Mesendoderm (in vitro differentiated cells): ENCODE measurements around the gene CAV1.

ENCODE experiments used
- DNase-seq: peaks from one replicate; pipeline ENCODE4 v3.0.0; 2013
- H2AK5ac ChIP-seq: 2 replicates; pipeline ENCODE4 v1.6.1; 2013; ENCODE audit warnings: low read length, inconsistent platforms
- H2BK120ac ChIP-seq: 2 replicates; pipeline ENCODE4 v1.6.1; 2013; ENCODE audit warnings: low read depth, mild to moderate bottlenecking, low read length, moderate library complexity, mixed read lengths
- H2BK15ac ChIP-seq: replicated peaks from 2 replicates; pipeline ENCODE4 v1.6.1; 2013; ENCODE audit warnings: low read depth, mild to moderate bottlenecking, moderate library complexity
- H2BK5ac ChIP-seq: 2 replicates; pipeline ENCODE4 v1.6.1; 2013; ENCODE audit warnings: low read length, inconsistent platforms
- H3K18ac ChIP-seq: 2 replicates; pipeline ENCODE4 v1.6.1; 2013; ENCODE audit warnings: mild to moderate bottlenecking, low read length, mixed read lengths
- H3K23ac ChIP-seq: one replicate; pipeline ENCODE4 v1.6.1; 2013; ENCODE audit warnings: low read length
- H3K27ac ChIP-seq: 2 replicates; pipeline ENCODE4 v1.5.1; 2013; ENCODE audit warnings: low read depth, mild to moderate bottlenecking, inconsistent platforms, low read length, moderate library complexity
- H3K27me3 ChIP-seq: 2 replicates; pipeline ENCODE4 v1.6.1; 2013; ENCODE audit warnings: low read length, control low read depth, mild to moderate bottlenecking, inconsistent platforms; ENCODE audit not compliant: insufficient read depth, poor library complexity
- H3K36me3 ChIP-seq: 2 replicates; pipeline ENCODE4 v1.6.1; 2013; ENCODE audit warnings: low read length, inconsistent platforms; ENCODE audit not compliant: control insufficient read depth, insufficient read depth
- H3K4ac ChIP-seq: one replicate; pipeline ENCODE4 v1.6.1; 2013; ENCODE audit warnings: low read depth, mild to moderate bottlenecking, low read length, moderate library complexity
- H3K4me1 ChIP-seq: 2 replicates; pipeline ENCODE4 v1.6.1; 2013; ENCODE audit warnings: low read depth, low read length, inconsistent platforms; ENCODE audit not compliant: control insufficient read depth
- H3K4me2 ChIP-seq: 2 replicates; pipeline ENCODE4 v1.6.1; 2013; ENCODE audit warnings: low read length
- H3K4me3 ChIP-seq: 2 replicates; pipeline ENCODE4 v1.5.1; 2013; ENCODE audit warnings: mild to moderate bottlenecking, low read length
- H3K56ac ChIP-seq: one replicate; pipeline ENCODE4 v1.6.1; 2013; ENCODE audit warnings: low read length
- H3K79me1 ChIP-seq: 2 replicates; pipeline ENCODE4 v1.6.1; 2013; ENCODE audit warnings: low read length, inconsistent platforms
- H3K79me2 ChIP-seq: 2 replicates; pipeline ENCODE4 v1.6.1; 2013; ENCODE audit warnings: mild to moderate bottlenecking, low read length; ENCODE audit not compliant: control insufficient read depth, insufficient read depth
- H3K9ac ChIP-seq: 2 replicates; pipeline ENCODE4 v1.6.1; 2013; ENCODE audit warnings: low read length, inconsistent platforms
- H4K5ac ChIP-seq: one replicate; pipeline ENCODE4 v1.6.1; 2013; ENCODE audit warnings: low read length
- H4K8ac ChIP-seq: one replicate; pipeline ENCODE4 v1.6.1; 2013; ENCODE audit warnings: low read depth, mild to moderate bottlenecking, control low read depth, low read length, moderate library complexity
- WGBS: extraction: QIAGEN DNeasy Blood & Tissue Kit; methylation state at CpG from one replicate; pipeline ENCODE4 v1.1.7; 2013; ENCODE audit warnings: low lambda C conversion rate, missing lambda C conversion rate; ENCODE audit not compliant: insufficient coverage; ENCODE audit errors: extremely low coverage; 5-methylcytosine and 5-hydroxymethylcytosine counted together

CAV1 gene

GRCh38 chr7:116576350-116577319 lies 51.8 kb downstream of the CAV1 start:
- H3K18ac ChIP-seq: no peak overlapping the region
- no peak overlapping the region for H3K27ac ChIP-seq
- no peak overlapping the region for H3K4me2 ChIP-seq
- H2BK5ac ChIP-seq: no peak overlapping the region
- no peak overlapping the region for H3K9ac ChIP-seq
- H2BK120ac ChIP-seq: no peak overlapping the region
- no peaks in the 10 kb centered on the region for H3K36me3 ChIP-seq
- H3K23ac ChIP-seq: no peak overlapping the region
- H3K79me1 ChIP-seq: no peaks in the 10 kb centered on the region
- no peak overlapping the region for H3K56ac ChIP-seq
- H3K4me1 ChIP-seq: no peaks in the 10 kb centered on the region
- H3K79me2 ChIP-seq: no peaks in the 10 kb centered on the region
- no peaks in the 10 kb centered on the region for H3K27me3 ChIP-seq
- H2AK5ac ChIP-seq: no peak overlapping the region
- no peak for DNase-seq
- no peak overlapping the region for H2BK15ac ChIP-seq
- H3K4me3 ChIP-seq: no peak overlapping the region
- WGBS: no CpG with 5 or more reads among the region's 7 CpGs
- H3K4ac ChIP-seq: no peak overlapping the region
- H4K5ac ChIP-seq: no peak overlapping the region
- H4K8ac ChIP-seq: no peak overlapping the region

GRCh38 chr7:116577320-116577871 lies 52.6 kb downstream of the CAV1 start:
- Histone ChIP-seq H2BK15ac (no peak overlapping the region), H3K4me2 (no peak overlapping the region), H2BK120ac (no peak overlapping the region), H3K9ac (no peak overlapping the region), H4K8ac (no peak overlapping the region), H3K18ac (no peak overlapping the region), H3K27me3 (no peaks in the 10 kb centered on the region), H3K79me1 (no peaks in the 10 kb centered on the region), H3K4ac (no peak overlapping the region), H2AK5ac (no peak overlapping the region), H2BK5ac (no peak overlapping the region), H3K4me1 (no peaks in the 10 kb centered on the region), H3K4me3 (no peak overlapping the region), H4K5ac (no peak overlapping the region), H3K56ac (no peak overlapping the region), H3K79me2 (no peaks in the 10 kb centered on the region), H3K23ac (no peak overlapping the region), H3K36me3 (no peaks in the 10 kb centered on the region), H3K27ac (no peak overlapping the region)
- no peak for DNase-seq
- WGBS: no CpG with 5 or more reads among the region's 6 CpGs

- no peak overlapping the region for H4K5ac ChIP-seq
- H3K18ac ChIP-seq: no peak overlapping the region
- no peak overlapping the region for H3K4me3 ChIP-seq
- no peaks in the 10 kb centered on the region for H3K27me3 ChIP-seq
- no peaks in the 10 kb centered on the region for H3K79me1 ChIP-seq
- H4K8ac ChIP-seq: no peak overlapping the region
- H3K23ac ChIP-seq: no peak overlapping the region
- no peak for DNase-seq
- H3K56ac ChIP-seq: no peak overlapping the region
- no peaks in the 10 kb centered on the region for H3K79me2 ChIP-seq
- no peaks in the 10 kb centered on the region for H3K4me1 ChIP-seq
- no peak overlapping the region for H3K4ac ChIP-seq
- H2BK5ac ChIP-seq: no peak overlapping the region
- H3K4me2 ChIP-seq: no peak overlapping the region
- no peak overlapping the region for H3K27ac ChIP-seq
- no peak overlapping the region for H2BK120ac ChIP-seq
- H2BK15ac ChIP-seq: no peak overlapping the region
- no CpG with 5 or more reads among the region's 3 CpGs for WGBS
- no peak overlapping the region for H3K9ac ChIP-seq
- H2AK5ac ChIP-seq: no peak overlapping the region
- no peaks in the 10 kb centered on the region for H3K36me3 ChIP-seq
Measured at GRCh38 chr7:116578526-116578925, 53.7 kb downstream of the CAV1 start.

- Histone ChIP-seq H3K79me2 (no peaks in the 10 kb centered on the region), H3K4me2 (no peak overlapping the region), H2BK120ac (no peak overlapping the region), H3K27ac (no peak overlapping the region), H2BK5ac (no peak overlapping the region), H3K18ac (no peak overlapping the region), H3K27me3 (no peaks in the 10 kb centered on the region), H3K9ac (no peak overlapping the region), H3K4ac (no peak overlapping the region), H3K36me3 (no peaks in the 10 kb centered on the region), H4K8ac (no peak overlapping the region), H2AK5ac (no peak overlapping the region), H2BK15ac (no peak overlapping the region), H3K4me3 (no peak overlapping the region), H3K4me1 (no peaks in the 10 kb centered on the region), H3K56ac (no peak overlapping the region), H3K23ac (no peak overlapping the region), H3K79me1 (no peaks in the 10 kb centered on the region), H4K5ac (no peak overlapping the region)
- WGBS: no CpG with 5 or more reads among the region's 1 CpG
- no peak for DNase-seq
Measured at GRCh38 chr7:116579322-116579721, 54.5 kb downstream of the CAV1 start.

- H3K9ac ChIP-seq: no peak overlapping the region
Measured at GRCh38 chr7:116579835-116580234, 55.0 kb downstream of the CAV1 start.

More at GRCh38 chr7:116579835-116580234, 55.0 kb downstream of the CAV1 start:
- no peak overlapping the region for H2BK120ac ChIP-seq
- no peak overlapping the region for H3K18ac ChIP-seq
- H3K79me1 ChIP-seq: no peaks in the 10 kb centered on the region
- H4K5ac ChIP-seq: no peak overlapping the region
- no peak overlapping the region for H3K4me3 ChIP-seq
- DNase-seq: no peak
- no peak overlapping the region for H3K27ac ChIP-seq
- H3K36me3 ChIP-seq: no peaks in the 10 kb centered on the region
- H3K27me3 ChIP-seq: no peaks in the 10 kb centered on the region
- no peak overlapping the region for H3K56ac ChIP-seq
- H2AK5ac ChIP-seq: no peak overlapping the region
- H2BK15ac ChIP-seq: no peak overlapping the region
- H3K4me1 ChIP-seq: no peaks in the 10 kb centered on the region
- no peak overlapping the region for H3K23ac ChIP-seq
- H3K4ac ChIP-seq: no peak overlapping the region
- H3K79me2 ChIP-seq: no peaks in the 10 kb centered on the region
- H4K8ac ChIP-seq: no peak overlapping the region
- H3K4me2 ChIP-seq: no peak overlapping the region
- WGBS: no CpG with 5 or more reads among the region's 2 CpGs
- H2BK5ac ChIP-seq: no peak overlapping the region
